ENCODE results near the gene NIP7. TPM values are rescaled to one million over a fixed set of nuclear protein-coding genes. Genes with fewer than 3 reads are reported as not detected.

NIP7 gene
- total and polyA plus RNA-seq, 9 of the 15 experiments (the other 6 are each of a cell fraction or from before 2014, with no cell fraction given), result 28.9 to 85.5 (median 72.5) TPM

DNA sequence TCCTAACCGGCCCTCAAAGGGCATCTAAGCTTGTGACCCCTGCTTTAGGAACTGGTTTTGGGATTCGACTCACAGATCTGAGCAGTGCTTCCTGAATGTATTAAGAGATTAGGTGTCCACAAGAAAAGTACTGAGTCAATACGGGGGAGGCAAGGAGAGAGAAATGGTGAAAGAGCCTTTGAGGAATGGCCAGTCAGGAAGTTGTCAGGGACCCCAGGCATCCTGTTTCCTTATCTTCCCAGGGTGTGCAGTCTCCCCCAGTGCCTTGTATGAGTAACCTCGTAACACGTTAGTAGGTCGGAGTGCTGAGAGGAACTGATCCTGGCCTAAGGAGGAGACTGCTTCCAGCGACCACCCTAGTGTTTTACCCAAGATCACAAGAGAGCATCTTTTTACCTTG, 28.4 kb downstream of the NIP7 start (continued):
- TF ChIP-seq SMARCA5 (IDR thresholded peaks at IDR 0.05) (no peak), ZBTB8A (IDR thresholded peaks at IDR 0.05; ENCODE audit: partially characterized antibody) (no peak), NUFIP1 (IDR thresholded peaks at IDR 0.05; ENCODE audit: partially characterized antibody) (no peak), ARHGAP35 (IDR thresholded peaks at IDR 0.05; ENCODE audit: partially characterized antibody) (no peak), RBM22 (IDR thresholded peaks at IDR 0.05; ENCODE audit: low read depth, low read length, poor library complexity, severe bottlenecking) (no peak), ZNF444 (CRISPR knock-in tag; IDR thresholded peaks at IDR 0.05) (no peak), TEAD4 (IDR thresholded peaks at IDR 0.05; ENCODE audit: low read length) (no peak), TEAD4 (CRISPR knock-in tag; IDR thresholded peaks at IDR 0.05; ENCODE audit: borderline replicate concordance) (no peak), NCOR1 (IDR thresholded peaks at IDR 0.05) (peak; percentile 45), ZKSCAN3 (CRISPR knock-in tag; IDR thresholded peaks at IDR 0.05) (no peak), FOXA1 (IDR thresholded peaks at IDR 0.05; ENCODE audit: borderline replicate concordance) (no peak), ARID2 (IDR thresholded peaks at IDR 0.05) (no peak), ZC3H4 (CRISPR knock-in tag; IDR thresholded peaks at IDR 0.05; ENCODE audit: borderline replicate concordance) (no peak)
- TF ChIP-seq, protein P1, sequence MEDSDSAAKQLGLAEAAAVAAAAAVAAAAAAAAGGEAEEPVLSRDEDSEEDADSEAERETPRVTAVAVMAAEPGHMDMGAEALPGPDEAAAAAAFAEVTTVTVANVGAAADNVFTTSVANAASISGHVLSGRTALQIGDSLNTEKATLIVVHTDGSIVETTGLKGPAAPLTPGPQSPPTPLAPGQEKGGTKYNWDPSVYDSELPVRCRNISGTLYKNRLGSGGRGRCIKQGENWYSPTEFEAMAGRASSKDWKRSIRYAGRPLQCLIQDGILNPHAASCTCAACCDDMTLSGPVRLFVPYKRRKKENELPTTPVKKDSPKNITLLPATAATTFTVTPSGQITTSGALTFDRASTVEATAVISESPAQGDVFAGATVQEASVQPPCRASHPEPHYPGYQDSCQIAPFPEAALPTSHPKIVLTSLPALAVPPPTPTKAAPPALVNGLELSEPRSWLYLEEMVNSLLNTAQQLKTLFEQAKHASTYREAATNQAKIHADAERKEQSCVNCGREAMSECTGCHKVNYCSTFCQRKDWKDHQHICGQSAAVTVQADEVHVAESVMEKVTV (CRISPR knock-in tag; IDR thresholded peaks at IDR 0.05), result no peak
- TF ChIP-seq, protein P2, sequence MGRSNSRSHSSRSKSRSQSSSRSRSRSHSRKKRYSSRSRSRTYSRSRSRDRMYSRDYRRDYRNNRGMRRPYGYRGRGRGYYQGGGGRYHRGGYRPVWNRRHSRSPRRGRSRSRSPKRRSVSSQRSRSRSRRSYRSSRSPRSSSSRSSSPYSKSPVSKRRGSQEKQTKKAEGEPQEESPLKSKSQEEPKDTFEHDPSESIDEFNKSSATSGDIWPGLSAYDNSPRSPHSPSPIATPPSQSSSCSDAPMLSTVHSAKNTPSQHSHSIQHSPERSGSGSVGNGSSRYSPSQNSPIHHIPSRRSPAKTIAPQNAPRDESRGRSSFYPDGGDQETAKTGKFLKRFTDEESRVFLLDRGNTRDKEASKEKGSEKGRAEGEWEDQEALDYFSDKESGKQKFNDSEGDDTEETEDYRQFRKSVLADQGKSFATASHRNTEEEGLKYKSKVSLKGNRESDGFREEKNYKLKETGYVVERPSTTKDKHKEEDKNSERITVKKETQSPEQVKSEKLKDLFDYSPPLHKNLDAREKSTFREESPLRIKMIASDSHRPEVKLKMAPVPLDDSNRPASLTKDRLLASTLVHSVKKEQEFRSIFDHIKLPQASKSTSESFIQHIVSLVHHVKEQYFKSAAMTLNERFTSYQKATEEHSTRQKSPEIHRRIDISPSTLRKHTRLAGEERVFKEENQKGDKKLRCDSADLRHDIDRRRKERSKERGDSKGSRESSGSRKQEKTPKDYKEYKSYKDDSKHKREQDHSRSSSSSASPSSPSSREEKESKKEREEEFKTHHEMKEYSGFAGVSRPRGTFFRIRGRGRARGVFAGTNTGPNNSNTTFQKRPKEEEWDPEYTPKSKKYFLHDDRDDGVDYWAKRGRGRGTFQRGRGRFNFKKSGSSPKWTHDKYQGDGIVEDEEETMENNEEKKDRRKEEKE (IDR thresholded peaks at IDR 0.05; ENCODE audit: borderline replicate concordance in 1 of 2, control insufficient read depth in 1 of 2, low read depth in 2 of 2, low read length in 1 of 2), result no peak
- TF ChIP-seq, protein P3, sequence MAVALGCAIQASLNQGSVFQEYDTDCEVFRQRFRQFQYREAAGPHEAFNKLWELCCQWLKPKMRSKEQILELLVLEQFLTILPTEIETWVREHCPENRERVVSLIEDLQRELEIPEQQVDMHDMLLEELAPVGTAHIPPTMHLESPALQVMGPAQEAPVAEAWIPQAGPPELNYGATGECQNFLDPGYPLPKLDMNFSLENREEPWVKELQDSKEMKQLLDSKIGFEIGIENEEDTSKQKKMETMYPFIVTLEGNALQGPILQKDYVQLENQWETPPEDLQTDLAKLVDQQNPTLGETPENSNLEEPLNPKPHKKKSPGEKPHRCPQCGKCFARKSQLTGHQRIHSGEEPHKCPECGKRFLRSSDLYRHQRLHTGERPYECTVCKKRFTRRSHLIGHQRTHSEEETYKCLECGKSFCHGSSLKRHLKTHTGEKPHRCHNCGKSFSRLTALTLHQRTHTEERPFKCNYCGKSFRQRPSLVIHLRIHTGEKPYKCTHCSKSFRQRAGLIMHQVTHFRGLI (CRISPR knock-in tag; IDR thresholded peaks at IDR 0.05), result no peak
- TF ChIP-seq, protein P4, sequence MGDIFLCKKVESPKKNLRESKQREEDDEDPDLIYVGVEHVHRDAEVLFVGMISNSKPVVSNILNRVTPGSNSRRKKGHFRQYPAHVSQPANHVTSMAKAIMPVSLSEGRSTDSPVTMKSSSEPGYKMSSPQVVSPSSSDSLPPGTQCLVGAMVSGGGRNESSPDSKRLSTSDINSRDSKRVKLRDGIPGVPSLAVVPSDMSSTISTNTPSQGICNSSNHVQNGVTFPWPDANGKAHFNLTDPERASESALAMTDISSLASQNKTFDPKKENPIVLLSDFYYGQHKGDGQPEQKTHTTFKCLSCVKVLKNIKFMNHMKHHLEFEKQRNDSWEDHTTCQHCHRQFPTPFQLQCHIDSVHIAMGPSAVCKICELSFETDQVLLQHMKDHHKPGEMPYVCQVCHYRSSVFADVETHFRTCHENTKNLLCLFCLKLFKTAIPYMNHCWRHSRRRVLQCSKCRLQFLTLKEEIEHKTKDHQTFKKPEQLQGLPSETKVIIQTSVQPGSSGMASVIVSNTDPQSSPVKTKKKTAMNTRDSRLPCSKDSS (IDR thresholded peaks at IDR 0.05; ENCODE audit: low read depth, partially characterized antibody), result no peak
- TF ChIP-seq, protein P5, sequence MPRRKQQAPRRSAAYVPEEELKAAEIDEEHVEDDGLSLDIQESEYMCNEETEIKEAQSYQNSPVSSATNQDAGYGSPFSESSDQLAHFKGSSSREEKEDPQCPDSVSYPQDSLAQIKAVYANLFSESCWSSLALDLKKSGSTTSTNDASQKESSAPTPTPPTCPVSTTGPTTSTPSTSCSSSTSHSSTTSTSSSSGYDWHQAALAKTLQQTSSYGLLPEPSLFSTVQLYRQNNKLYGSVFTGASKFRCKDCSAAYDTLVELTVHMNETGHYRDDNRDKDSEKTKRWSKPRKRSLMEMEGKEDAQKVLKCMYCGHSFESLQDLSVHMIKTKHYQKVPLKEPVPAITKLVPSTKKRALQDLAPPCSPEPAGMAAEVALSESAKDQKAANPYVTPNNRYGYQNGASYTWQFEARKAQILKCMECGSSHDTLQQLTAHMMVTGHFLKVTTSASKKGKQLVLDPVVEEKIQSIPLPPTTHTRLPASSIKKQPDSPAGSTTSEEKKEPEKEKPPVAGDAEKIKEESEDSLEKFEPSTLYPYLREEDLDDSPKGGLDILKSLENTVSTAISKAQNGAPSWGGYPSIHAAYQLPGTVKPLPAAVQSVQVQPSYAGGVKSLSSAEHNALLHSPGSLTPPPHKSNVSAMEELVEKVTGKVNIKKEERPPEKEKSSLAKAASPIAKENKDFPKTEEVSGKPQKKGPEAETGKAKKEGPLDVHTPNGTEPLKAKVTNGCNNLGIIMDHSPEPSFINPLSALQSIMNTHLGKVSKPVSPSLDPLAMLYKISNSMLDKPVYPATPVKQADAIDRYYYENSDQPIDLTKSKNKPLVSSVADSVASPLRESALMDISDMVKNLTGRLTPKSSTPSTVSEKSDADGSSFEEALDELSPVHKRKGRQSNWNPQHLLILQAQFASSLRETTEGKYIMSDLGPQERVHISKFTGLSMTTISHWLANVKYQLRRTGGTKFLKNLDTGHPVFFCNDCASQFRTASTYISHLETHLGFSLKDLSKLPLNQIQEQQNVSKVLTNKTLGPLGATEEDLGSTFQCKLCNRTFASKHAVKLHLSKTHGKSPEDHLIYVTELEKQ (CRISPR knock-in tag; IDR thresholded peaks at IDR 0.05), result no peak

All from K562 (cell line).